SH-SY5Y (cell line): Measurements from ENCODE around the gene HSPA9.

Source experiments
- GATA2 ChIP-seq: IDR thresholded peaks from 2 replicates; pipeline ENCODE4 v1.6.1; 2011; ENCODE audit warnings: mild to moderate bottlenecking, low read depth, low read length
- GATA3 ChIP-seq: IDR thresholded peaks from 2 replicates; pipeline ENCODE4 v1.6.1; 2011; ENCODE audit warnings: low read depth, mild to moderate bottlenecking, low read length, moderate library complexity

- no peak for TF ChIP-seq GATA2
- TF ChIP-seq GATA3: no peak
These were observed 47.0 kb downstream of the HSPA9 start for GRCh38 chr5:138528208-138528607.
